Heart left ventricle (tissue), 16 donors: Measurements from ENCODE around the gene CEBPZOS. TPM values are rescaled to one million over a fixed set of nuclear protein-coding genes. Genes with fewer than 3 reads are reported as not detected.

Experiments used
- ATAC-seq, 4 donors: fragments of 200-7000 bp; cut with Tn5 transposase; one replicate each; pipeline ENCODE4 v1.9.1; 2020 to 2022; ENCODE audit warnings: moderate library complexity in 4 of 4, mild to moderate bottlenecking in 3 of 4, moderate number of reproducible peaks in 1 of 4
- DNase-seq, 5 donors: peaks; one replicate each; pipeline ENCODE4 v3.0.0-alpha.2; 2020
- H3K27ac ChIP-seq, 12 donors: fragments of 200-600 bp; sonication (generic) in 4 of 12; one replicate each; pipeline versions ENCODE4 v1.5.0 to v1.8.0; 2016 to 2022; ENCODE audit warnings: mild to moderate bottlenecking in 2 of 12
- H3K27me3 ChIP-seq, 9 donors: fragments of 200-600 bp; sonication (generic) in 2 of 9; one replicate each; pipeline versions ENCODE4 v1.5.1 to v1.8.0; 2016 to 2022; ENCODE audit warnings: mild to moderate bottlenecking in 3 of 9
- H3K36me3 ChIP-seq, 9 donors: fragments of 200-600 bp; sonication (generic) in 2 of 9; one replicate each; pipeline versions ENCODE4 v1.5.0 to v1.8.0; 2018 to 2022; ENCODE audit warnings: mild to moderate bottlenecking in 2 of 9
- H3K4me1 ChIP-seq, 12 donors: fragments of 200-600 bp; sonication (generic) in 4 of 12; one replicate each; pipeline versions ENCODE4 v1.5.0 to v1.8.0; 2016 to 2022; ENCODE audit warnings: mild to moderate bottlenecking in 3 of 12
- H3K4me3 ChIP-seq, 12 donors: fragments of 200-600 bp; sonication (generic) in 4 of 12; one replicate each; pipeline versions ENCODE4 v1.5.0 to v1.8.0; 2017 to 2022; ENCODE audit warnings: mild to moderate bottlenecking in 9 of 12, moderate library complexity in 4 of 12
- H3K9me3 ChIP-seq, 12 donors: fragments of 200-600 bp; sonication (generic) in 4 of 12; one replicate each; pipeline versions ENCODE4 v1.5.0 to v1.8.0; 2016 to 2022; ENCODE audit warnings: mild to moderate bottlenecking in 1 of 12
- POLR2A ChIP-seq, 2 donors: fragments of 450-650 bp; IDR thresholded peaks; one replicate each; pipeline ENCODE4 v1.6.1; 2017; ENCODE audit warnings: antibody characterized with exemption in 2 of 2, mild to moderate bottlenecking in 2 of 2, moderate library complexity in 2 of 2
- WGBS, 4 donors: extraction: QIAGEN DNeasy Blood & Tissue Kit in 2 of 4; methylation state at CpG; one replicate each; pipeline versions ENCODE4 v1.1.5 to v1.1.7; 2013 to 2018; 5-methylcytosine and 5-hydroxymethylcytosine counted together
- intact Hi-C, 10 donors: fragments of 100-400 bp; cut with DNase I; formaldehyde crosslinking; loops; one replicate each; pipeline versions ENCODE4 v1.11.1 to v1.14.2; 2022
- polyA plus RNA-seq, 2 donors: library from polyadenylated mRNA; stranded (reverse); fragments of 200-250 nt; gene quantifications; one replicate each; pipeline ENCODE4 v1.2.3, GENCODE V29; 2013
- total RNA-seq, 9 donors: library from RNA; depleted of rRNA in 2 of 9; stranded (reverse); fragments of >200 nt in 2 of 9; fragmentation: NEBNext Ultra II Directional in 3 of 9; extraction: Animal tissue kit (Norgen Biotek cat#: 25700) in 3 of 9; gene quantifications; one replicate each; pipeline versions ENCODE4 v1.1.0 to v1.2.4, GENCODE V29; 2016 to 2023
- TF ChIP-seq, protein P1 (sequence below), 12 donors: fragments of 200-600 bp; sonication (generic) in 4 of 12; IDR thresholded peaks; one replicate each; pipeline versions ENCODE4 v1.5.0 to v1.8.0; 2018 to 2022; ENCODE audit warnings: antibody characterized with exemption in 12 of 12, mild to moderate bottlenecking in 5 of 12
- donor health status: ischemic (EF 13 %, LVEDD 7.1; RV severe dilation, severe dysfunction).
- donor health status: healthy with polysubstance abuse.
- donor health status: DM: no; HTN: yes; CAD: no.
- donor health status: DM: no; HTN: no; CAD: no.
- donor health status: ischemic (EF 25% LVEDD 6.9; RV normal size, moderate dysfunction).
- donor health status: ischemic (EF 25% LVEDD 5.7; RV mildly dilated, moderate dysfunction).
- donor health status: healthy.
- donor health status: DM: yes; HTN: yes; CAD: no.
- donor health status: ischemic (EF 35%, LVEDD 5.7; RV mildly dilated, moderate dysfunction).
- donor health status: nonischemic (EF 11% LVEDD 7.7; RV severe dilation, severe dysfunction).
- donor health status: DM: yes; HTN: yes; CAD: no.
- donor health status: PGD.
- donor health status: ischemic (EF 29% LVEDD 5.4; RV normal size, mild dysfunction).
- donor health status: nonischemic (EF 23%, LVEDD 6.1; RV moderate dilation, normal function).

The CEBPZOS gene
- total and polyA plus RNA-seq, 11 donors, result 32.1 to 118 (median 54.2) TPM

- 10 to 27% (median 13%) methylated on average over 23 to 55 of the region's 55 CpGs for WGBS, 4 donors
- intact Hi-C loops, result loop anchor here in 1 of 10 donors (10.0 kb wide), 1 partner anchor 718 kb away; no protein-coding TSS in a partner anchor
Measured at GRCh38 chr2:37156857-37157714, 39.2 kb upstream of the CEBPZOS start, which contains the start of gene EIF2AK2. Gene EIF2AK2 (minus strand): TSS chr2:37156980. CDS start chr2:37147806, 9,174 bp downstream.

DNA sequence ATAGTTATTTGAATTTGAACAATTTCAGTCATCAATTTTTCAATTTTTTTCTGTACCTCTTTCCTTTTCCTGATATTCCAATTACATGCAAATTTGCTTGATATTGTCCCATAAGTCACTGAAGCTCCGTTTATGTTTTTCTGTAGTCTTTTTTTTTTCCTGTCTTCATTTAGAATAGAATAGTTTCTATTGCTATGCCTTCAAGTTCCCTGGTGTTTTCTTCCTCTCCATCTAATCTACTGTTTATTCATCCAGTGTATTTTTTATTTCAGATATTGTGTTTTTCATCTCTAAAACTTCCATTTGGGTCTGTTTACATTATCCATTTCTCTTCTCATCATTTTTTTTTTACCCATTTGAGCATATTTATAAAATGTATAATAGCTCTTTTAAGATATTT lies 31.5 kb upstream of the CEBPZOS start:
- intact Hi-C loops, result loop anchor here in 2 of 10 donors (10.0 kb wide), 2 partner anchors 190 to 1110 kb away; no protein-coding TSS in a partner anchor

More at GRCh38 chr2:37156857-37157714, 39.2 kb upstream of the CEBPZOS start, which contains the start of gene EIF2AK2:
- peak; percentile 86 to 91 (median 88) for DNase-seq
- Histone ChIP-seq H3K27me3 (no peaks in the 10 kb centered on the region), H3K4me1 (peaks cover 0 to 25% (median 18%) of the 10 kb centered on the region in 12 donors), H3K36me3 (peaks cover 0 to 17% (median 0%) of the 10 kb centered on the region in 9 donors), H3K4me3 (peak within 1 kb of the TSS; percentile 72 to 100 (median 89)), H3K9me3 (no peaks in the 10 kb centered on the region), H3K27ac (peak within 1 kb of the TSS; percentile 75 to 96 (median 92))
- TF ChIP-seq, protein P1, sequence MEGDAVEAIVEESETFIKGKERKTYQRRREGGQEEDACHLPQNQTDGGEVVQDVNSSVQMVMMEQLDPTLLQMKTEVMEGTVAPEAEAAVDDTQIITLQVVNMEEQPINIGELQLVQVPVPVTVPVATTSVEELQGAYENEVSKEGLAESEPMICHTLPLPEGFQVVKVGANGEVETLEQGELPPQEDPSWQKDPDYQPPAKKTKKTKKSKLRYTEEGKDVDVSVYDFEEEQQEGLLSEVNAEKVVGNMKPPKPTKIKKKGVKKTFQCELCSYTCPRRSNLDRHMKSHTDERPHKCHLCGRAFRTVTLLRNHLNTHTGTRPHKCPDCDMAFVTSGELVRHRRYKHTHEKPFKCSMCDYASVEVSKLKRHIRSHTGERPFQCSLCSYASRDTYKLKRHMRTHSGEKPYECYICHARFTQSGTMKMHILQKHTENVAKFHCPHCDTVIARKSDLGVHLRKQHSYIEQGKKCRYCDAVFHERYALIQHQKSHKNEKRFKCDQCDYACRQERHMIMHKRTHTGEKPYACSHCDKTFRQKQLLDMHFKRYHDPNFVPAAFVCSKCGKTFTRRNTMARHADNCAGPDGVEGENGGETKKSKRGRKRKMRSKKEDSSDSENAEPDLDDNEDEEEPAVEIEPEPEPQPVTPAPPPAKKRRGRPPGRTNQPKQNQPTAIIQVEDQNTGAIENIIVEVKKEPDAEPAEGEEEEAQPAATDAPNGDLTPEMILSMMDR (IDR thresholded peaks at IDR 0.05), result peak in 1 of 12 donors; percentile 11
- TF ChIP-seq POLR2A (IDR thresholded peaks at IDR 0.05), result no peak
- peak; percentile 60 to 94 (median 90) for ATAC-seq

GRCh38 chr2:37167636-37168180 lies 28.6 kb upstream of the CEBPZOS start:
- WGBS, 4 donors, result 89 to 97% (median 95%) methylated on average over 3 of the region's 3 CpGs
- Histone ChIP-seq H3K9me3 (peaks cover 0 to 24% (median 9%) of the 10 kb centered on the region in 12 donors), H3K4me3 (no peak overlapping the region), H3K4me1 (no peaks in the 10 kb centered on the region), H3K27ac (no peak overlapping the region), H3K27me3 (no peaks in the 10 kb centered on the region), H3K36me3 (no peaks in the 10 kb centered on the region)
- intact Hi-C loops, result loop anchor here in 2 of 10 donors (10.0 kb wide), 2 partner anchors 187 to 1107 kb away; no protein-coding TSS in a partner anchor
- ATAC-seq (no peak), DNase-seq (no peak)
- TF ChIP-seq POLR2A (IDR thresholded peaks at IDR 0.05), result no peak
- TF ChIP-seq, protein P1 (IDR thresholded peaks at IDR 0.05), result no peak

More for the DNA sequence above, 31.5 kb upstream of the CEBPZOS start:
- H3K4me1 ChIP-seq, result no peaks in the 10 kb centered on the region
- WGBS, 4 donors, result 86 to 94% (median 92%) methylated on average over 1 of the region's 1 CpG
- H3K9me3 ChIP-seq, result peaks cover 0 to 24% (median 9%) of the 10 kb centered on the region in 12 donors
- H3K27me3 ChIP-seq, result no peaks in the 10 kb centered on the region
- ATAC-seq (no peak), DNase-seq (no peak)
- no peak for TF ChIP-seq POLR2A (IDR thresholded peaks at IDR 0.05)
- TF ChIP-seq, protein P1 (IDR thresholded peaks at IDR 0.05), result no peak
- no peaks in the 10 kb centered on the region for H3K36me3 ChIP-seq
- H3K4me3 ChIP-seq, result no peak overlapping the region
- no peak overlapping the region for H3K27ac ChIP-seq
